Activated CD8-positive, alpha-beta memory T cell treated with anti-CD3 and anti-CD28 coated beads, Interleukin-2, amount 50 U/mL, for 24 hours (primary cell): ENCODE measurements around the gene SHLD1.
"Not testable (repeated sequence)": the region's sequence is repeated elsewhere in the genome, so short reads cannot be mapped to it uniquely, and the experiment has no call there.

ENCODE experiments used
- DNase-seq: peaks from one replicate; pipeline ENCODE4 v3.0.0-alpha.2; 2020; ENCODE audit errors: extremely low read depth

SHLD1 gene

GRCh38 chr20:5735845-5736510, 14.2 kb upstream of the SHLD1 start:
- no peak for DNase-seq

GRCh38 chr20:5737619-5737953, 12.6 kb upstream of the SHLD1 start:
- no peak for DNase-seq

- no peak for DNase-seq
Measured at GRCh38 chr20:5737966-5738365, 12.2 kb upstream of the SHLD1 start.

- DNase-seq: not testable (repeated sequence)
Measured at GRCh38 chr20:5740643-5741042, 9.6 kb upstream of the SHLD1 start.

GRCh38 chr20:5741089-5741488, 9.1 kb upstream of the SHLD1 start:
- DNase-seq: no peak

GRCh38 chr20:5742041-5742440, 8.2 kb upstream of the SHLD1 start:
- no peak for DNase-seq

GRCh38 chr20:5745416-5746030, 4.7 kb upstream of the SHLD1 start:
- no peak for DNase-seq

GRCh38 chr20:5746064-5746463, 4.1 kb upstream of the SHLD1 start:
- DNase-seq: no peak

GRCh38 chr20:5748246-5748645, 2.0 kb upstream of the SHLD1 start:
- no peak for DNase-seq

- not testable (repeated sequence) for DNase-seq
Measured at GRCh38 chr20:5749512-5749951, 669 bp upstream of the SHLD1 start.

- no peak for DNase-seq
Measured at GRCh38 chr20:5751856-5752255, 1.7 kb downstream of the SHLD1 start.

GRCh38 chr20:5753814-5754213, 3.6 kb downstream of the SHLD1 start:
- no peak for DNase-seq

- DNase-seq: no peak
Measured at GRCh38 chr20:5757949-5758348, 7.7 kb downstream of the SHLD1 start.

GRCh38 chr20:5766085-5766764, 16.0 kb downstream of the SHLD1 start:
- no peak for DNase-seq

- DNase-seq: no peak
Measured at GRCh38 chr20:5767493-5768098, 17.4 kb downstream of the SHLD1 start.

GRCh38 chr20:5770231-5770986, 20.2 kb downstream of the SHLD1 start:
- no peak for DNase-seq

- no peak for DNase-seq
Measured at GRCh38 chr20:5770987-5771318, 20.8 kb downstream of the SHLD1 start.

- no peak for DNase-seq
Measured at GRCh38 chr20:5772704-5773103, 22.5 kb downstream of the SHLD1 start.

- no peak for DNase-seq
Measured at GRCh38 chr20:5773589-5773988, 23.4 kb downstream of the SHLD1 start.

GRCh38 chr20:5776077-5776476, 25.9 kb downstream of the SHLD1 start:
- DNase-seq: no peak

- no peak for DNase-seq
Measured at GRCh38 chr20:5779071-5779900, 29.1 kb downstream of the SHLD1 start.
